ENCODE results near the gene CCBE1. TPM values are rescaled to one million over a fixed set of nuclear protein-coding genes. Genes with fewer than 3 reads are reported as not detected.
A peak's percentile ranks its signal among the peaks of the same experiment; 100 is the strongest.

CCBE1 gene
- polyA plus RNA-seq, 1 donor from 2014 or later, result 0.19 TPM

DNA sequence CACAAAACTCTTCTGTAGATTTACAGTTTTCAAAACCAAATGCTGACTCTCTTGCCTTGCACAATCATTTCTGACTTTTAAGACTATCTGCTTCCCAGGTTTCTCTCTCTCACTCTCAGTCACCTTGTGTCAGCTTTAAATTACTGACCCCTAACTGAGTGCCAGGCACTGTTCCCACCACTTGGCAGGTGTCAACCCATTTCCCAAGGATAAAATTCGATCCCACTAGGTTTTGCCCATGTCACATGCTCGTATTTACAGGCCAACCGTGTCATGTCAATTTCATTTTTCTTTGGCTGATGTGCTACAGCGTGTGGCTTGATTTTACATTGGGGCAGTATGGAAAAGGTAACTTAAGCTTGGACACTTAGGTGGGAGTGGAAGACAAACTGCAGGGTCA is 312.0 kb downstream of the CCBE1 start:
- Histone ChIP-seq H3K36me3 (ENCODE audit: insufficient read depth, low read length) (no peaks in the 10 kb centered on the region), H3K79me2 (replicated peaks; ENCODE audit: insufficient read depth, low read length) (no peaks in the 10 kb centered on the region), H2AFZ (ENCODE audit: low read depth, low read length) (no peak overlapping the region), H4K20me1 (ENCODE audit: insufficient read depth) (no peaks in the 10 kb centered on the region), H3K9me3 (ENCODE audit: low read length) (no peaks in the 10 kb centered on the region), H3K9me2 (ENCODE audit: insufficient read depth, low read length) (no peaks in the 10 kb centered on the region), H3K4me3 (ENCODE audit: low read length) (no peak overlapping the region), H3K27me3 (ENCODE audit: insufficient read depth, low read depth, low read length) (peaks cover 67% of the 10 kb centered on the region), H3K9ac (ENCODE audit: low read length) (no peak overlapping the region), H3K27ac (ENCODE audit: low read length) (no peak overlapping the region), H3F3A (ENCODE audit: insufficient read depth, low read length, poor library complexity, severe bottlenecking) (peaks cover 3% of the 10 kb centered on the region), H3K4me2 (ENCODE audit: low read length) (no peak overlapping the region)
- TF ChIP-seq, protein P1, sequence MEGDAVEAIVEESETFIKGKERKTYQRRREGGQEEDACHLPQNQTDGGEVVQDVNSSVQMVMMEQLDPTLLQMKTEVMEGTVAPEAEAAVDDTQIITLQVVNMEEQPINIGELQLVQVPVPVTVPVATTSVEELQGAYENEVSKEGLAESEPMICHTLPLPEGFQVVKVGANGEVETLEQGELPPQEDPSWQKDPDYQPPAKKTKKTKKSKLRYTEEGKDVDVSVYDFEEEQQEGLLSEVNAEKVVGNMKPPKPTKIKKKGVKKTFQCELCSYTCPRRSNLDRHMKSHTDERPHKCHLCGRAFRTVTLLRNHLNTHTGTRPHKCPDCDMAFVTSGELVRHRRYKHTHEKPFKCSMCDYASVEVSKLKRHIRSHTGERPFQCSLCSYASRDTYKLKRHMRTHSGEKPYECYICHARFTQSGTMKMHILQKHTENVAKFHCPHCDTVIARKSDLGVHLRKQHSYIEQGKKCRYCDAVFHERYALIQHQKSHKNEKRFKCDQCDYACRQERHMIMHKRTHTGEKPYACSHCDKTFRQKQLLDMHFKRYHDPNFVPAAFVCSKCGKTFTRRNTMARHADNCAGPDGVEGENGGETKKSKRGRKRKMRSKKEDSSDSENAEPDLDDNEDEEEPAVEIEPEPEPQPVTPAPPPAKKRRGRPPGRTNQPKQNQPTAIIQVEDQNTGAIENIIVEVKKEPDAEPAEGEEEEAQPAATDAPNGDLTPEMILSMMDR (IDR thresholded peaks at IDR 0.05; ENCODE audit: poor library complexity, severe bottlenecking), result no peak
- no peak for TF ChIP-seq SMC3 (conservative IDR thresholded peaks at IDR 0.05; ENCODE audit: poor library complexity)
- no peak for TF ChIP-seq EP300 (conservative IDR thresholded peaks at IDR 0.05; ENCODE audit: poor library complexity, severe bottlenecking)

DNA sequence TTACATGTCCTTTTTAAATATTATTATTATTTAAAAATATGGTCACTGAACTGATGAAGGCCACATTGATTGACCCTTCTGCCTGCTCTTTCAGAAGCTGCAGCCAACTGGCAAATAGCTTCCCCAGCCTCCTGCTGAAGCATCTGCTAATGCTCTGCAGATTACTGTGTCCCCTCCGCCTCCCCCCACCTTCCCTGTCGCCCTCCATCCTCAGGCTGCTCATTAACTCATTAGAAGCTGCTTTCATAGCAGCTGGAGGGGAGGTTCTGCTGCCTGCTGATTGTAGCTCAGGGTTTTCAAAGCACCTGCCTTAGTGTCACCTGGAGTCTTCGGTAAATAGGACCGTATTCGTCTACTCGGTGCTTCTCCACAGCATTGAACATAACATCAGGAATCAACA is 313.4 kb downstream of the CCBE1 start:
- Histone ChIP-seq H3K9me2 (ENCODE audit: insufficient read depth, low read length) (no peaks in the 10 kb centered on the region), H3K9me3 (ENCODE audit: low read length) (no peaks in the 10 kb centered on the region), H3K4me2 (ENCODE audit: low read length) (no peak overlapping the region), H3K27ac (ENCODE audit: low read length) (no peak overlapping the region), H3K36me3 (ENCODE audit: insufficient read depth, low read length) (no peaks in the 10 kb centered on the region), H3F3A (ENCODE audit: insufficient read depth, low read length, poor library complexity, severe bottlenecking) (peaks cover 3% of the 10 kb centered on the region), H4K20me1 (ENCODE audit: insufficient read depth) (no peaks in the 10 kb centered on the region), H3K4me3 (ENCODE audit: low read length) (no peak overlapping the region), H2AFZ (ENCODE audit: low read depth, low read length) (no peak overlapping the region), H3K27me3 (ENCODE audit: insufficient read depth, low read depth, low read length) (peaks cover 65% of the 10 kb centered on the region), H3K9ac (ENCODE audit: low read length) (no peak overlapping the region), H3K79me2 (replicated peaks; ENCODE audit: insufficient read depth, low read length) (no peaks in the 10 kb centered on the region)
- TF ChIP-seq MXI1 (conservative IDR thresholded peaks at IDR 0.05; ENCODE audit: poor library complexity, severe bottlenecking), result no peak
- peak; percentile 41 for TF ChIP-seq POLR2AphosphoS5 (IDR thresholded peaks at IDR 0.05)

DNA sequence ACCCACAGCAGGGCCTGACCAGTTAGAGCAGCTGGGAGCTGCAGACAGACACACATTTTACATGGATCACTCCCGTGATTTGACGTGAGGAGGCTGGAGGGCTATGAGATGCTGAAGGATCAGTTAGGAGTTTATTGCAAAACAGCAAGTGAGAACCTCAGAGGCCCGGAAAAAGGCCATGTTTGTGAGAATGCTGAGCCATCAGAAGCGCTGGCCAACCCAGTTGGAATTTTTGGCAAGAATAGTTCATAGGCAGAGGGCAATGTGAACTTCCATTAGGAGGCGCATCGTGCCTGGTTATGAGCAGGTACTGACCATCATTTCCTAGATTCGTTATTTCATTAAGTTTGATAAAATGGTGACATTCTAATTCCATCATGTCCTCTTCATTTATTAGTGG is 314.8 kb downstream of the CCBE1 start:
- H3K79me2 ChIP-seq (replicated peaks; ENCODE audit: insufficient read depth, low read length), result no peaks in the 10 kb centered on the region
- no peak overlapping the region for H3K27ac ChIP-seq (ENCODE audit: low read length)
- no peak overlapping the region for H2AFZ ChIP-seq (ENCODE audit: low read depth, low read length)
- H3K9me2 ChIP-seq (ENCODE audit: insufficient read depth, low read length), result no peaks in the 10 kb centered on the region
- no peak overlapping the region for H3K4me2 ChIP-seq (ENCODE audit: low read length)
- H3K9me3 ChIP-seq (ENCODE audit: low read length), result no peaks in the 10 kb centered on the region
- H3K4me3 ChIP-seq (ENCODE audit: low read length), result no peak overlapping the region
- TF ChIP-seq EP300 (conservative IDR thresholded peaks at IDR 0.05; ENCODE audit: poor library complexity, severe bottlenecking) (no peak), RAD21 (conservative IDR thresholded peaks at IDR 0.05) (no peak), POLR2AphosphoS5 (IDR thresholded peaks at IDR 0.05) (no peak), SMC3 (conservative IDR thresholded peaks at IDR 0.05; ENCODE audit: poor library complexity) (no peak)
- peaks cover 1% of the 10 kb centered on the region for H3F3A ChIP-seq (ENCODE audit: insufficient read depth, low read length, poor library complexity, severe bottlenecking)
- no peak overlapping the region for H3K9ac ChIP-seq (ENCODE audit: low read length)
- H3K27me3 ChIP-seq (ENCODE audit: insufficient read depth, low read depth, low read length), result peaks cover 61% of the 10 kb centered on the region
- no peaks in the 10 kb centered on the region for H4K20me1 ChIP-seq (ENCODE audit: insufficient read depth)
- H3K36me3 ChIP-seq (ENCODE audit: insufficient read depth, low read length), result no peaks in the 10 kb centered on the region

- Histone ChIP-seq H3K27ac (ENCODE audit: low read length) (no peak overlapping the region), H3K9me2 (ENCODE audit: insufficient read depth, low read length) (no peaks in the 10 kb centered on the region), H3K79me2 (replicated peaks; ENCODE audit: insufficient read depth, low read length) (no peaks in the 10 kb centered on the region), H3K9me3 (ENCODE audit: low read length) (no peaks in the 10 kb centered on the region), H3K4me2 (ENCODE audit: low read length) (no peak overlapping the region), H3K27me3 (ENCODE audit: insufficient read depth, low read depth, low read length) (peaks cover 61% of the 10 kb centered on the region), H2AFZ (ENCODE audit: low read depth, low read length) (no peak overlapping the region), H3K4me3 (ENCODE audit: low read length) (no peak overlapping the region), H3K9ac (ENCODE audit: low read length) (no peak overlapping the region), H3F3A (ENCODE audit: insufficient read depth, low read length, poor library complexity, severe bottlenecking) (no peaks in the 10 kb centered on the region), H4K20me1 (ENCODE audit: insufficient read depth) (no peaks in the 10 kb centered on the region), H3K36me3 (ENCODE audit: insufficient read depth, low read length) (no peaks in the 10 kb centered on the region)
- TF ChIP-seq RAD21 (conservative IDR thresholded peaks at IDR 0.05) (no peak), TAF1 (IDR thresholded peaks at IDR 0.05; ENCODE audit: low read depth) (no peak), SMC3 (conservative IDR thresholded peaks at IDR 0.05; ENCODE audit: poor library complexity) (no peak), EZH2 (IDR thresholded peaks at IDR 0.05; ENCODE audit: borderline replicate concordance, insufficient read depth, low read length, poor library complexity, severe bottlenecking) (no peak), EP300 (conservative IDR thresholded peaks at IDR 0.05; ENCODE audit: poor library complexity, severe bottlenecking) (no peak), MXI1 (conservative IDR thresholded peaks at IDR 0.05; ENCODE audit: poor library complexity, severe bottlenecking) (no peak), POLR2AphosphoS5 (IDR thresholded peaks at IDR 0.05) (no peak)
- TF ChIP-seq, protein P2, sequence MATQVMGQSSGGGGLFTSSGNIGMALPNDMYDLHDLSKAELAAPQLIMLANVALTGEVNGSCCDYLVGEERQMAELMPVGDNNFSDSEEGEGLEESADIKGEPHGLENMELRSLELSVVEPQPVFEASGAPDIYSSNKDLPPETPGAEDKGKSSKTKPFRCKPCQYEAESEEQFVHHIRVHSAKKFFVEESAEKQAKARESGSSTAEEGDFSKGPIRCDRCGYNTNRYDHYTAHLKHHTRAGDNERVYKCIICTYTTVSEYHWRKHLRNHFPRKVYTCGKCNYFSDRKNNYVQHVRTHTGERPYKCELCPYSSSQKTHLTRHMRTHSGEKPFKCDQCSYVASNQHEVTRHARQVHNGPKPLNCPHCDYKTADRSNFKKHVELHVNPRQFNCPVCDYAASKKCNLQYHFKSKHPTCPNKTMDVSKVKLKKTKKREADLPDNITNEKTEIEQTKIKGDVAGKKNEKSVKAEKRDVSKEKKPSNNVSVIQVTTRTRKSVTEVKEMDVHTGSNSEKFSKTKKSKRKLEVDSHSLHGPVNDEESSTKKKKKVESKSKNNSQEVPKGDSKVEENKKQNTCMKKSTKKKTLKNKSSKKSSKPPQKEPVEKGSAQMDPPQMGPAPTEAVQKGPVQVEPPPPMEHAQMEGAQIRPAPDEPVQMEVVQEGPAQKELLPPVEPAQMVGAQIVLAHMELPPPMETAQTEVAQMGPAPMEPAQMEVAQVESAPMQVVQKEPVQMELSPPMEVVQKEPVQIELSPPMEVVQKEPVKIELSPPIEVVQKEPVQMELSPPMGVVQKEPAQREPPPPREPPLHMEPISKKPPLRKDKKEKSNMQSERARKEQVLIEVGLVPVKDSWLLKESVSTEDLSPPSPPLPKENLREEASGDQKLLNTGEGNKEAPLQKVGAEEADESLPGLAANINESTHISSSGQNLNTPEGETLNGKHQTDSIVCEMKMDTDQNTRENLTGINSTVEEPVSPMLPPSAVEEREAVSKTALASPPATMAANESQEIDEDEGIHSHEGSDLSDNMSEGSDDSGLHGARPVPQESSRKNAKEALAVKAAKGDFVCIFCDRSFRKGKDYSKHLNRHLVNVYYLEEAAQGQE (IDR thresholded peaks at IDR 0.05; ENCODE audit: borderline replicate concordance), result no peak
- TF ChIP-seq, protein P1 (IDR thresholded peaks at IDR 0.05; ENCODE audit: poor library complexity, severe bottlenecking), result no peak
These were observed 315.3 kb downstream of the CCBE1 start for GRCh38 chr18:59381949-59382348.
